Measurements from ENCODE around the gene TPMT.
A peak's percentile ranks its signal among the peaks of the same experiment; 100 is the strongest.

Gene TPMT

DNA sequence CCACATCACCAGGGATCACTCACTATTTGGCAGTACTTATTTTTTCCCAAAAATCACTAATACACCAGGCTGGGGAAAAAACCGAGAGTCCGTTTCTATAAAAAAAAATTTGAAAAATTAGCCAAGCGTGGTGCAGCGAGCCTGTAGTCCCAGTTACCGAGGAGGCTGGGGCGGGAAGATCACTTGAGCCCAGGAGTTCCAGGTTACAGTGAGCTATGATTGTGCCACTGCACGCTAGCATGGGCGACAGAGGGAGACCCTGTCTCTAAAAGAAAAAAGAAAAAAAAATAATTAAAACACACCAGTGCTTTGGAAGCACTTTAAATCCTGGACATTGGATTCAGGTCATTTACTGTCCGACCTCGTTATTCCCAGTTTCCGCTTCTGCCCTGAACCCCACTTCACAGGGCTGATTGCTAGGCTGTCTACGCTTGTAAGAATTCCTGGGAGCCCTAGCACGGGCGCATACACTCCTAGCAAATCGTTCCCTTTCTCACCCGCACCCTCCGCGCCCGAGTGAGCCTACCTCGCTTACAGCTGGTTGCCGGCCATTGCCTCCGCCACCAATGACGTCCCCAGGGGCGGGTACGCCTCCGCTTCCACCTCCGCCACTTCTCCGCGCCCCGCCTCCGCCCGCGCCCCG is at the start of gene TPMT:
TPMT (minus strand) TSS at position 571 of the 643 bp plus-strand sequence. CDS start 5,950 bp downstream, outside the sequence.
- Histone ChIP-seq H3K4me1 (ENCODE audit: control insufficient read depth, low read depth, low read length) (peaks cover 19% of the 10 kb centered on the region), H3K36me3 (ENCODE audit: control insufficient read depth, low read depth, low read length) (no peaks in the 10 kb centered on the region), H3K4me3 (ENCODE audit: low read length) (peak within 1 kb of the TSS; percentile 89), H3K9me3 (ENCODE audit: control insufficient read depth, low read depth, low read length) (no peaks in the 10 kb centered on the region), H3K9ac (ENCODE audit: low read length) (peak within 1 kb of the TSS; percentile 82), H3K27me3 (ENCODE audit: control insufficient read depth, insufficient read depth, low read length) (no peaks in the 10 kb centered on the region), H3K27ac (ENCODE audit: low read length) (peak within 1 kb of the TSS; percentile 63)

DNA sequence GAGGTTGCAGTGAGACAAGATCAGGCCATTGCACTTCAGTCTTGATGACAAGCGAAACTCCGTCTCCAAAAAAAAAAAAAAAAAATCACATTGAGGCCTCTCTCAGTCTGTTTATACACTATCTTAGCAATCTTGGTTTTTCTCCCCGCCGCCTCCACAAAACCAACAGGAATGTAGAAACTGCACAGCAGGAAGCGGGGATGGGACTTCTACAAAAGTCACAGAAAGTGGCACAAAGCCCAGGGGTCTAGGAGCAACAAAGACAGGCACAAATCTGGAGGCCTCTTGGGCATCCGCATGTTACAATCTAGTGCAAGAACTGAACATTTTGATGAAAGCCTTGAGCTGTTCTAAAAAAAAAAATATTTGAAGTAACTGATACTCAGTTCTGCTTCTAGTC is 48.9 kb upstream of the TPMT start:
- no peaks in the 10 kb centered on the region for H3K9me3 ChIP-seq (ENCODE audit: control insufficient read depth, low read depth, low read length)
- H3K4me3 ChIP-seq (ENCODE audit: low read length), result no peak overlapping the region
- H3K36me3 ChIP-seq (ENCODE audit: control insufficient read depth, low read depth, low read length), result no peaks in the 10 kb centered on the region
- H3K4me1 ChIP-seq (ENCODE audit: control insufficient read depth, low read depth, low read length), result no peaks in the 10 kb centered on the region
- H3K27ac ChIP-seq (ENCODE audit: low read length), result no peak overlapping the region
- H3K9ac ChIP-seq (ENCODE audit: low read length), result no peak overlapping the region
- H3K27me3 ChIP-seq (ENCODE audit: control insufficient read depth, insufficient read depth, low read length), result no peaks in the 10 kb centered on the region

DNA sequence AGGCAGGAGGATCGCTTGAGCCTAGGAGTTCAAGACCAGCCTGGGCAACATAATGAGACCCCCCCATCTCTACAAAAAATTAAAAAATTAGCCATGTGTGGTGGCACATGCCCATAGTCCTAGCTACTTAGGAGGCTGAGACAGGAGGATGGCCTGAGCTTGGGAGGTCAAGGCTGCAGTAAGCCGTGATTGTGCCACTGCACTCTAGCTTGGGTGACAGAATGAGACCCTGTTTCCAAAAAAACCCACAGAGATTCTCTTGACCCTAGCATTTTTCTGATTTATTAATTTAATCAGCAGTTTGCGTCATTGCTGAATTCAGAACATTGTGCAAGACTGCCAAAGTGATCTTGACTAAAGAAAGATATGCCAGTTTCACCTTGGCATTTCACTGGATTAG is 37.1 kb upstream of the TPMT start:
- Histone ChIP-seq H3K9ac (ENCODE audit: low read length) (no peak overlapping the region), H3K4me1 (ENCODE audit: control insufficient read depth, low read depth, low read length) (peaks cover 9% of the 10 kb centered on the region)

DNA sequence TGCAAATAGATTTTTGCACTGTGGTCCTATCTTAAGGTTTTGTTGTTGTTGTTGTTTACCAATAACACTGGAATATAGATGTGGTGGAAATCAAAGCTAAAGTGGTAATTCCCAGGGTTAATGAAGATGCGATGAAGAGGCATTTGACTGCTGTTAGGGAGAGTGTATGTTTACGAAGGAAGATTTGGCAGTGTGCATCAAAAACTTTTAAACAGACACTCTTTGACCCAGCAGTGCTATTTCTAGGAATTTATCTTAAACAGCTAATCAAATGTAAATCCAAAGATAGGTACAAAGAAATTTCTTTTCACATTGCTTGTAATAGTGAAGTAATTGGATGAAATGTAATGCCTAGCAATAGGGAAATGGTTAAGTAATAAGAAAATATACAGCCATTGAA is 34.3 kb upstream of the TPMT start:
- peaks cover 28% of the 10 kb centered on the region for H3K4me1 ChIP-seq (ENCODE audit: control insufficient read depth, low read depth, low read length)
- no peaks in the 10 kb centered on the region for H3K27me3 ChIP-seq (ENCODE audit: control insufficient read depth, insufficient read depth, low read length)
- H3K36me3 ChIP-seq (ENCODE audit: control insufficient read depth, low read depth, low read length), result peaks cover 5% of the 10 kb centered on the region
- H3K27ac ChIP-seq (ENCODE audit: low read length), result no peak overlapping the region
- no peak overlapping the region for H3K9ac ChIP-seq (ENCODE audit: low read length)
- no peak overlapping the region for H3K4me3 ChIP-seq (ENCODE audit: low read length)
- H3K9me3 ChIP-seq (ENCODE audit: control insufficient read depth, low read depth, low read length), result no peaks in the 10 kb centered on the region

More for the DNA sequence above, 37.1 kb upstream of the TPMT start:
- Histone ChIP-seq H3K27me3 (ENCODE audit: control insufficient read depth, insufficient read depth, low read length) (no peaks in the 10 kb centered on the region), H3K36me3 (ENCODE audit: control insufficient read depth, low read depth, low read length) (peaks cover 5% of the 10 kb centered on the region), H3K9me3 (ENCODE audit: control insufficient read depth, low read depth, low read length) (no peaks in the 10 kb centered on the region), H3K4me3 (ENCODE audit: low read length) (no peak overlapping the region), H3K27ac (ENCODE audit: low read length) (no peak overlapping the region)

DNA sequence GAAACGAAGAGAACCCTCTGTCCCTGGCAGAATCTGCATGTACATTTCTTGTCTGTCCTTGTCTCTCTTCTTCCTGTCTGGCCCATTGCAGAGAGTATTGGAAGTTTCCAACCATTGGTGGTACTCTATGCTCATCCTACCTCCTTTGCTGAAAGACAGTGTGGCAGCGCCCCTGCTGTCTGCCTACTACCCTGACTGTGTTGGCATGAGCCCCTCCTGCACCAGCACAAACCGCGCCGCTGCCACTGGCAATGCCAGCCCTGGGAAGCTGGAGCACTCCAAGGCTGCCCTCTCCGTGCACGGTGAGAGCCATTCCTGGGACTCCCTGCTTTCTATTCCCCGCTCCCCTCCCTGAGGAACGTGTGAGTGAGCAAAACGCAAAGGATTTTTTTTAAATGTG is 32.8 kb upstream of the TPMT start:
- no peaks in the 10 kb centered on the region for H3K27me3 ChIP-seq (ENCODE audit: control insufficient read depth, insufficient read depth, low read length)

DNA sequence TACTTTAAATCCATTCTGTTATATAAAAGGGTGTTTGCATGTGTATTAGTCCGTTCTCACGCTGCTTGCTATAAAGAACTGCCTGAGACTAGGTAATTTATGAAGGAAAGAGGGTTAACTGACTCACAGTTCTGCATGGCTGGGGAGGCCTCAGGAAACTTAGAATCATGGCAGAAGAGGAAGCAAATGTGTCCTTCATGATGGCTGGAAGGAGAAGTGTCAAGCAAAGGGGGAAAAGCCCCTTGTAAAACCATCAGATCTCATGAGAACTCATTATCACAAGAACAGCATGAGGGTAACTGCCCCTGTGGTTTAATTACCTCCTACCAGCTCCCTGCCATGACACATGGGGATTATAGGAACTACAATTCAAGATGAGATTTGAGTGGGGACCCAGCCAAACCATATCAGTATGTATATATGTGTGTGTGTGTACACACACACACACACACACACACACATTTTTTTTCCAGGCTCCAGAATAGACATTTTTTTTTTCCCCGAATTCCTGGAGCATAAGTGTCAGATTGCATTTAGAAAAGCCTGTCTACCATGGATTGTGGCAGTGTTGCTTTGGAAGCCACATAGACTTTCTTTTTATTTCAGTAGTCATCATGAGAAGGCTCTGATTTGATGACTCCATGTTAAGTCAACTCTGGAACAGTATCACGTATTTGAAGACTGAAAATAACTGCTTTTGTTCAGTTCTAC is 31.8 kb upstream of the TPMT start:
- H3K4me3 ChIP-seq (ENCODE audit: low read length), result peak overlapping the region; percentile 48
- peak overlapping the region; percentile 92 for H3K27ac ChIP-seq (ENCODE audit: low read length)
- H3K9me3 ChIP-seq (ENCODE audit: control insufficient read depth, low read depth, low read length), result no peaks in the 10 kb centered on the region

More for the DNA sequence above, 32.8 kb upstream of the TPMT start:
- peaks cover 28% of the 10 kb centered on the region for H3K4me1 ChIP-seq (ENCODE audit: control insufficient read depth, low read depth, low read length)
- H3K9me3 ChIP-seq (ENCODE audit: control insufficient read depth, low read depth, low read length), result no peaks in the 10 kb centered on the region
- no peak overlapping the region for H3K4me3 ChIP-seq (ENCODE audit: low read length)
- H3K36me3 ChIP-seq (ENCODE audit: control insufficient read depth, low read depth, low read length), result peaks cover 5% of the 10 kb centered on the region
- H3K9ac ChIP-seq (ENCODE audit: low read length), result no peak overlapping the region
- no peak overlapping the region for H3K27ac ChIP-seq (ENCODE audit: low read length)

DNA sequence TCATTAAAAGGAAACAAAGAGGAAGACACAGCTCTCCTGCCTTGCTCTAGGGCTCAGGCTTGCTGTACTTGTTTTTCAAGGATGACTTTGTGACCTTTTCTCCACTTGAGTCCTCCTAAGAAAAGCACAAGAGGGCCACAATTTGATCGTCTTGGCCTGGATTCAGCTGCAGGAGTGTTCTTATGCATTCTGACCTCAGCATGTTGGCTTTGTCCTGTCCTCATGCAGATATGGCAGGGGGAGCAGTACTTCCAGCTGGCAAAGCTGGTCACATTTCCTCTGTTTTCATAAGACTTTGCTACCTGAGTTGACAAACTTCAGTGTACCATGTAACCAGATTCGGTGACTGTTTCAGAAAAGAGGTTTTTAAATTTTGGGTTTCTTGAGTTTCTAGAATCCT is 31.2 kb upstream of the TPMT start:
- peak overlapping the region; percentile 48 for H3K4me3 ChIP-seq (ENCODE audit: low read length)
- peaks cover under 1% of the 10 kb centered on the region for H3K36me3 ChIP-seq (ENCODE audit: control insufficient read depth, low read depth, low read length)
- H3K9me3 ChIP-seq (ENCODE audit: control insufficient read depth, low read depth, low read length), result no peaks in the 10 kb centered on the region
- no peaks in the 10 kb centered on the region for H3K27me3 ChIP-seq (ENCODE audit: control insufficient read depth, insufficient read depth, low read length)
- peak overlapping the region; percentile 59 for H3K9ac ChIP-seq (ENCODE audit: low read length)
- peaks cover 28% of the 10 kb centered on the region for H3K4me1 ChIP-seq (ENCODE audit: control insufficient read depth, low read depth, low read length)
- peak overlapping the region; percentile 92 for H3K27ac ChIP-seq (ENCODE audit: low read length)

More for the DNA sequence above, 31.8 kb upstream of the TPMT start:
- H3K4me1 ChIP-seq (ENCODE audit: control insufficient read depth, low read depth, low read length), result peaks cover 28% of the 10 kb centered on the region
- H3K36me3 ChIP-seq (ENCODE audit: control insufficient read depth, low read depth, low read length), result peaks cover 5% of the 10 kb centered on the region
- peak overlapping the region; percentile 59 for H3K9ac ChIP-seq (ENCODE audit: low read length)
- no peaks in the 10 kb centered on the region for H3K27me3 ChIP-seq (ENCODE audit: control insufficient read depth, insufficient read depth, low read length)

DNA sequence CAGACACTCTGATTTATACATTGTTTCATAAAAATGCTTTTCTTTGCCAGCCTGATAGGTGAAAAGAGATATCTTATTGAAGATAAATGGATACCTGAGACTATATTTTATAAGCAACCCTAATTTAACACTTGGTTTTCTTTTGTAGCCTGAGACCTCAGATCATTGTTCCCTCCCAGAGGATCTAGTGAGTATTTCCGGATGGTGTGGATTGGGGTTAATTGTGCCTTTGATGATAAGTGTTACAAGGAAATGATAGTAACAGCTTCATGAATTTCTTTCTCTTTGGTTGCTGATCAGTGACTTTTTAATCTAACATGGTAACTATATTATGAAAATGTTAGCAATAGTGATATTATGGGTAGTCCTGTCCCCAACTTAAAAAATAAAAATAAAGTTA is 30.7 kb upstream of the TPMT start:
- peak overlapping the region; percentile 48 for H3K4me3 ChIP-seq (ENCODE audit: low read length)
- peaks cover 28% of the 10 kb centered on the region for H3K4me1 ChIP-seq (ENCODE audit: control insufficient read depth, low read depth, low read length)
- peak overlapping the region; percentile 92 for H3K27ac ChIP-seq (ENCODE audit: low read length)
- H3K9me3 ChIP-seq (ENCODE audit: control insufficient read depth, low read depth, low read length), result no peaks in the 10 kb centered on the region
- peak overlapping the region; percentile 59 for H3K9ac ChIP-seq (ENCODE audit: low read length)
- no peaks in the 10 kb centered on the region for H3K27me3 ChIP-seq (ENCODE audit: control insufficient read depth, insufficient read depth, low read length)
- H3K36me3 ChIP-seq (ENCODE audit: control insufficient read depth, low read depth, low read length), result no peaks in the 10 kb centered on the region

DNA sequence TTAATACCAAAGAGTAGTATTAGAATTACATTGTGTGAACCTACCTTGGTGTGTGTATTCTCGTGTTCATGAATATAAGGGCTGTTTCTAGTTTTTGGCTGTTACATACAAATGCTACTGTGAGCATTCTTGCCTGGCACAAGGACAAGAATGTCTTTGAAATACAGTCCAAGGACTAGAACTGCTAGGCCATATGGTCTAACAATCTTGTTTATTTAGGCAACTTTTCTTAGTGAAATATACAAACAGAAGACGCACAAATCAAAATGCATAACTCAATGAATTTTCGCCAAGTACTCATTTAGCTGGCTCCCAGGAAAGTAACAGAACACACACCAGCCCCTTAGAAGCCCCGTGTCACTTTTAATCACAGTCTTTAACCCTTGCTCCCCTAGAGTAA is 28.9 kb upstream of the TPMT start:
- Histone ChIP-seq H3K9ac (ENCODE audit: low read length) (no peak overlapping the region), H3K4me3 (ENCODE audit: low read length) (no peak overlapping the region), H3K27me3 (ENCODE audit: control insufficient read depth, insufficient read depth, low read length) (no peaks in the 10 kb centered on the region), H3K27ac (ENCODE audit: low read length) (no peak overlapping the region), H3K4me1 (ENCODE audit: control insufficient read depth, low read depth, low read length) (peaks cover 28% of the 10 kb centered on the region), H3K36me3 (ENCODE audit: control insufficient read depth, low read depth, low read length) (no peaks in the 10 kb centered on the region), H3K9me3 (ENCODE audit: control insufficient read depth, low read depth, low read length) (no peaks in the 10 kb centered on the region)

DNA sequence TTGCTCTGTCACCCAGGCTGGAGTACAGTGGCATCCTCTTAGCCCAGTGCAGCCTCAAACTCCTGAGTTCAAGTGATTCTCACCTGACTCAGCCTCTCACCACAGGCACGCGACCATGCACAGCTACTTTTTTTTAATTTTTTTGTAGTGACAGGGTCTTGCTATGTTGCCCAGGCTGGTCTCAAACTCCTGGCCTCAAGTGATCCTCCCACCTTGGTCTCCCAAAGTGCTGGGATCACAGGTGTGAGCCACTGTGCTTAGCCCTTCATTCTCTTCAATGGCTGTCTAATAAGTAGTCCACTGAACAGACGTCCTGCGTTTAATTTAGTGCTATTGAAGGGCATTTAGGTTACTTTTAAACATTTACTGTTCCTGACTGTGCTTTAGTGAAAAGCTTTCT is 27.7 kb upstream of the TPMT start:
- Histone ChIP-seq H3K27me3 (ENCODE audit: control insufficient read depth, insufficient read depth, low read length) (no peaks in the 10 kb centered on the region), H3K9ac (ENCODE audit: low read length) (no peak overlapping the region), H3K36me3 (ENCODE audit: control insufficient read depth, low read depth, low read length) (no peaks in the 10 kb centered on the region), H3K9me3 (ENCODE audit: control insufficient read depth, low read depth, low read length) (no peaks in the 10 kb centered on the region), H3K27ac (ENCODE audit: low read length) (no peak overlapping the region), H3K4me3 (ENCODE audit: low read length) (no peak overlapping the region), H3K4me1 (ENCODE audit: control insufficient read depth, low read depth, low read length) (peaks cover 28% of the 10 kb centered on the region)

DNA sequence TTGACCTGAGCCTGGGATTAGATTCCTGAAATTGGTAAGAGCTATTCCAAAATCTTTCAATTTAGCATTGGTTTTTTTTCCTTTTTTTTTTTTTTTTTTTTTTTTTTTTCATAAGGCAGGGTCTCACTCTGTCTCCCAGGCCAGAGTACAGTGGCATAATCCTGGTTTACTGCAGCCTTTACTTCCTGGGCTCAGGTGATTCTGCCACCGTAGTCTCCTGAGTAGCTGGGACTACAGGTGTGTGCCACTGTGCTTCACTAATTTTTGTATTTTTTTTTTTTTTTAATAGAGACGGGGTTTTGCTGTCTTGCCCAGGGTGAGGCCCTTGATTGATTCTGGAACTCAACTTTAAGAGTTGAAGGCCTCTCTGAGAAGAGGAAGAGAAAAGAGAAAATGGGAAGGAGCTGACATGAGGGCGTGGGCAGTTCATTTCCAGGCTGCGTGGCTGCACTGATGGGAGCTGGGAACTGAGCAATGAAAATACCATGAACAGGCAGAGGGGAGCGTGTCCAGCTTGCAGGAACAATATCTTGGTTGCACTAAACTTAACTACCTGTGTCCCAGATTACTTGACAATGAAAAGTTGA is 25.0 kb upstream of the TPMT start:
- Histone ChIP-seq H3K27ac (ENCODE audit: low read length) (no peak overlapping the region), H3K36me3 (ENCODE audit: control insufficient read depth, low read depth, low read length) (no peaks in the 10 kb centered on the region), H3K4me1 (ENCODE audit: control insufficient read depth, low read depth, low read length) (peaks cover 2% of the 10 kb centered on the region), H3K27me3 (ENCODE audit: control insufficient read depth, insufficient read depth, low read length) (no peaks in the 10 kb centered on the region), H3K4me3 (ENCODE audit: low read length) (no peak overlapping the region), H3K9me3 (ENCODE audit: control insufficient read depth, low read depth, low read length) (no peaks in the 10 kb centered on the region), H3K9ac (ENCODE audit: low read length) (no peak overlapping the region)

Measured in iPS-18a (cell line).